ENCODE data around the gene AP1S2.

- TF ChIP-seq CTCF (IDR thresholded peaks at IDR 0.05) (no peak), POLR2A (IDR thresholded peaks at IDR 0.05) (no peak)
These were observed 67.7 kb downstream of the AP1S2 start for GRCh38 chrX:15786915-15787314.
